ENCODE results near the gene PPP1R1B.

The PPP1R1B gene

GRCh38 chr17:39667945-39668924 lies 41.5 kb downstream of the PPP1R1B start, which contains the start of gene PNMT:
TSS of gene PNMT (plus strand) at chr17:39668453. CDS start at chr17:39668476, 23 bp downstream.
- no peak for DNase-seq (ENCODE audit: low spot score)

- DNase-seq (ENCODE audit: low spot score): no peak
Measured at GRCh38 chr17:39669897-39670735, 43.4 kb downstream of the PPP1R1B start.

GRCh38 chr17:39670746-39671145 lies 44.0 kb downstream of the PPP1R1B start:
- no peak for DNase-seq (ENCODE audit: low spot score)

- DNase-seq (ENCODE audit: low spot score): no peak
Measured at GRCh38 chr17:39671651-39672521, 45.1 kb downstream of the PPP1R1B start.

- DNase-seq (ENCODE audit: low spot score): no peak
Measured at GRCh38 chr17:39672522-39673334, 46.0 kb downstream of the PPP1R1B start.

DNA sequence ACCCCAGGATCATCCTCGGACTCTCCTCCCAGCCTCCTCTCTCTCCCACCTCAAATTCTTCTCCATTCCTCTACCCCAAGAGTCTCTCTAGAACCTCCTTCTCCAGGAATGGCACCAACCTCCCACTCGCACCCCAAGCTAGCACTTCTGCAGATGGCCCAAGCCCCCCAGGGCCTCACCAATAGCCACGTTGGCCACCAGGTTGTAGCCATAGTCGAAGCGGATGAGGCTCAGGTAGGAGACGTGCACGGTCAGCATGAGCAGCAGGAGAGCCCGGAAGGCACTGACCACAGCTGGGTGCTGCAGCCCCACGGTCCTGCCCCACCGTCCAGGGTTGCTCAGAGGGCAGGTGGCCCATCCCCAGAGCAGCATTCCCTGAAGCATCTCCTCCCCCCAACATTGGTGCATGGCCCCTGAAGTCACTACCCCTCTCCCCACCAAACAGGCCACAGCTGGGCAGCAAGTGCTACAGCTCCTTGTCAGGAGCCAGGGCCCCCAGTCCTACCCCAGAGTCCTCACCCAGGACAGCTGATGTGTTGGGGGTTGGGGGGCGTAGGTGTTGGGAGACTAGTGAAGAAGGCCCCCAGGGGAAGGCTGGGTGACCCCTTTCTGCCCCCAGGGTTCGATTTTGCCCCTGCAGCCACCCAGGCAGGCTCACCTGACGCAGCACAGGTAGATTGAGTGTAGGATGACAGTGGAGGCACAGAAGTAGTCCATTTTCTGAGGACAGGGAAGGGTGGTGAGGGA lies 46.8 kb downstream of the PPP1R1B start:
- no peak for DNase-seq (ENCODE audit: low spot score)

DNA sequence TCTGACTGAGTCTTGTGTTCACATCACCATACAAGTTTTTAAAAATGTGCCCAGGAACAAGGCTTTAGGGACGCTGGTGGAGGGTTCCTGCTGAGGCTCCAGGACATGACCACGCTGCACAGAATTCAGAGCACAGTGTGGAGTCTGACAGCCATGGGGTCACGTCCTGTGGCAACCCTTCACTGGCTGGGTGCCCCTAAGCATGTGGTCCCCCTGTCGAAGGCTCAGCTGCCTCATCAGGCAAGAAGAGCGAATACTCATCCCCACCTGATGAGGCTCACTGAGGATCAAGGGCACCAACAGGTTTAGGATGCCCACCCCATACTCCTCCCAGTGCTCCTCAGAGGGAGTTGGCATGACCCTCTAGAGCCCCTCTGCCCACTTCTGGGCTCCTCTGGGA lies 47.4 kb downstream of the PPP1R1B start:
- no peak for DNase-seq (ENCODE audit: low spot score)

DNA sequence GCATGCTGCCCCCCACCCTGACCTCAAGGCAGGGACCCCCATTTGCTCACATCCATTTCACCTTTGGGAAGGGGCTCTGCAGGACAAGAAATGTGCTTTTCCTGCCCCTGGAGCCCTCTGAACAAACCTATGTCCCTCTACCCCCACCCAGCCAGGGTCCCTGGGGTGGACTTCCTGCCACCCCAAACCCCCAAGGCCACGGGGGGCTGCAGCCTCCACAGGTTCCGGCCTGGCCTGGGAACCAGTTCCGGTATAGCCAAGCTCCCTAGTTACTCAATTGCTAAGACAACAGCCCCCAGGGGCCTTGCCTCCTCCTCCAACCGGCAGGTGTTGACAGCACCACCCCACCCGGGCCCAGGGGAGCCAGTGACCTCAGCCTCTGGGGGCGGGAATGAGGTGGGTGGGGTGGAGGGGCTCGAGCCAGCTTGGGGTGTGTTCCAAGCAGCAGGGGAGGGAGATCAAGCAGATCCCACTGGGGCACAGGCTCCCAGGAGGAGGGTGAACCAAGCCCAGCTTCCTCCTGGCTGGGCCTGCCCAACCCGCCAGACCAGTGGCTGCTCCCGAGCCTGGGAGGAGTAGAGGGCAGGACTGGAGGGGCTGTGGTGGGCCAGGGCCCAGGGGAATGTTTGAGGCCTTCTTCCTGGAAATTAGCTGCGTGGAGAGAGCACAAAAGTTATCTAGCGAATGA lies 48.1 kb downstream of the PPP1R1B start:
- no peak for DNase-seq (ENCODE audit: low spot score)

DNA sequence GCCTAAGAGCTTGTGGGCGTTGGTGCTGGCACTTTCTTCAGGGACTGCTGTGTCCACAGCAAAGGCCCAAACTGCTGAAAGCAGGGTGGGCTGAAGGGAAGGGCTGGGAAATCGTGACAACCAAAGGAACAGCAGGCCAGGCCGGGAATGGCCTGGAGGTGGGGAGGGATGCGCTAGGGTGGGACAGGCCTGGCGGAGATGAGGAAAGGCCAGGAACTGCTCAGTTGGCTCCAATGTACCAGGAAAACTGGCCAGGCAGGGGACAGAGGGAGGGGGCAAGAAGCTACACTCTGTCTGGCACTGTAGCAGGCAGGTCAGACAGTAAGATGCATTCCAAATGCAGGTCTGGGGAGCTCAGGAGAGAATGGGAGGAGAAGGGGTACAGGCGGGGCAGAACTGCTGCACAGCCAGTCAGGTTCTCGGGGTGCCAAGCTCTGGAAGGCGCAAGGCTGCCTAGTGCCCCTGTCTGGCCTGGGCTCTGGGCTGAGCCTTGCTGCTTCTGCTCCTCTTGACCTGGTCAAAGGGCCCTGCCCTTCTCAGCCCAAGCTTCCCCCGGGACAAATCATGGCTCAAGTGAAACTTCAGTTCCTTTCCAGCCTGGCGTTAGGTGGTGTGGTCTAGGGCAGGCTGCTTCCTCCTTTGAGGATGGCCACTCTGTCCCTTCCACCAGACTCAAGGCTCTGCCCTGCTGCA lies 48.8 kb downstream of the PPP1R1B start:
- no peak for DNase-seq (ENCODE audit: low spot score)

GRCh38 chr17:39676198-39676819 lies 49.6 kb downstream of the PPP1R1B start:
- no peak for DNase-seq (ENCODE audit: low spot score)

GRCh38 chr17:39677072-39677471 lies 50.3 kb downstream of the PPP1R1B start:
- DNase-seq (ENCODE audit: low spot score): no peak

GRCh38 chr17:39677542-39678339 lies 51.0 kb downstream of the PPP1R1B start:
- no peak for DNase-seq (ENCODE audit: low spot score)

DNA sequence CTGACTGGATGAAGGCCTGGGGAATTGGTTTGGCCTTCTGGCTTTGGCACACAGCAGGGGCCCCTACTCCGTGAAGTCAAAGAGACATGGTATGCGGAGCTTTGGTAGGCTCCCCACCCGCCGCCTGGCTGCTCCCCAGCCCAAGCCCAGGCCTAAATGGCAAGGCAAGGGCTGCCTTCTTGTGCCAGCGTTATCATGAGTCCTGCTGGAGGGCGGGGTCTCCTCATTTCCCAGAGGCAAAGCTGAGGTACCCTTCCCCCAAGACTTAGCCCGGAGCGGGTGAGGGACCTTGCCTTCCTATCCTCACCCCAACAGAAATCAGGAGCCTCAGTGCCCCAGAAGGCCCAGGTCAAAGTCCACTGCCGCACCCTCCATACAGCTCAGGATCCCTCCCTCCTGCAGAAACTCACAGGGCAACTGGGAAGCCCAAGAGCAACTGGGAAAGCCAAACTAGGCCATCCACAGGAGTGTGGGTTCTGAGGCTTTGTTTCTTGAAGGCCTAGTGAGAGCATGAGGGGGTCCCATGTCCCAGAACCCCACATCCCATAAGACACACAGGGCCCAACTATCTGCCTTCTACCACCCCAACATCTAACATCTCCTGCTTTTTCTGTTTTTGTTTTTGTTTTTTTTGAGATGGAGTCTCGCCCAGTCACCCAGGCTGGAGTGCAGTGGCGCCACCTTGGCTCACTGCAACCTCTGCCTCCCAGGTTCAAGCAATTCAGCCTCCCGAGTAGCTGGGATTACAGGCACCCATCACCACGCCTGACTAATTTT lies 51.8 kb downstream of the PPP1R1B start:
- DNase-seq (ENCODE audit: low spot score): no peak

- DNase-seq (ENCODE audit: low spot score): no peak
Measured at GRCh38 chr17:39679521-39680192, 52.9 kb downstream of the PPP1R1B start.

DNA sequence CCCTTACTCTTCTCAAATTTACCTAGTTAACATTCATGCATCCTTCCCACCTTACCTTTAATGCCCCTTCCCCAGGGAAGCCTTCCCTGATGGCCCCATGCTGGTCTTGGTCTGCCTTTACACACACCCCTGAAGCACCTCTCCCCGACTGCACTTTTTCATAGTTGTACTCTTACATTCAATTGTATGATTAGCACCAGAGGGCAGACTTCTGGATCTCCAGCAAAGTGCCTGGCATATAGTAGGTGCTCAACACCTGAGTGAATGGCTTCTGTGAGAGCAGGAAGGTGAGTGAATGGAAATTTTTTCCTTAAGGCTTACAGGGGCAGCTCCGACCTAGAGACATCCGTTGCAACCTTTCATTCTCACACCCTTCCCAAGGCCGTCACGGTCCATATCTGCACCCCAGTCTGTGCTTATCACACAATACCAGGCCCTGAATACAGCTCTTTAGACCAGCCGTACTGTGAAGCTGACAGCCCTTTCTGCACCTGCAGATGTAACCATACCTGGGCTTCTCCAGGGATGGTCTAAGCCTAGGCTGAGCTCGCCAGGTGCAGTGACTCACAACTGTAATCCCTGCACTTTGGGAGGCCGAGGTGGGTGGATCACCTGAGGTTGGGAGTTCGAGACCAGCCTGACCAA lies 56.7 kb downstream of the PPP1R1B start:
- DNase-seq (ENCODE audit: low spot score): no peak
